GM18867 (cell line): Measurements from ENCODE around the gene RTN3.
"Not testable (repeated sequence)": the region's sequence is repeated elsewhere in the genome, so short reads cannot be mapped to it uniquely, and the experiment has no call there.

Source experiments
- ATAC-seq: cut with Tn5 transposase; IDR thresholded peaks from one replicate; pipeline ENCODE4 v1.9.1; 2021; ENCODE audit warnings: mild to moderate bottlenecking, moderate library complexity; ENCODE audit not compliant: unreplicated experiment

RTN3 gene

GRCh38 chr11:63767565-63768236 is 86.4 kb downstream of the RTN3 start:
- ATAC-seq: no peak

GRCh38 chr11:63768237-63769041 is 87.1 kb downstream of the RTN3 start, which contains the start of gene ZFTA:
ZFTA (minus strand) TSS chr11:63768775; CDS start chr11:63768622, 153 bp downstream.
- ATAC-seq: peak; percentile 52

- ATAC-seq: peak; percentile 39
Measured at GRCh38 chr11:63769042-63769713, 87.9 kb downstream of the RTN3 start.

DNA sequence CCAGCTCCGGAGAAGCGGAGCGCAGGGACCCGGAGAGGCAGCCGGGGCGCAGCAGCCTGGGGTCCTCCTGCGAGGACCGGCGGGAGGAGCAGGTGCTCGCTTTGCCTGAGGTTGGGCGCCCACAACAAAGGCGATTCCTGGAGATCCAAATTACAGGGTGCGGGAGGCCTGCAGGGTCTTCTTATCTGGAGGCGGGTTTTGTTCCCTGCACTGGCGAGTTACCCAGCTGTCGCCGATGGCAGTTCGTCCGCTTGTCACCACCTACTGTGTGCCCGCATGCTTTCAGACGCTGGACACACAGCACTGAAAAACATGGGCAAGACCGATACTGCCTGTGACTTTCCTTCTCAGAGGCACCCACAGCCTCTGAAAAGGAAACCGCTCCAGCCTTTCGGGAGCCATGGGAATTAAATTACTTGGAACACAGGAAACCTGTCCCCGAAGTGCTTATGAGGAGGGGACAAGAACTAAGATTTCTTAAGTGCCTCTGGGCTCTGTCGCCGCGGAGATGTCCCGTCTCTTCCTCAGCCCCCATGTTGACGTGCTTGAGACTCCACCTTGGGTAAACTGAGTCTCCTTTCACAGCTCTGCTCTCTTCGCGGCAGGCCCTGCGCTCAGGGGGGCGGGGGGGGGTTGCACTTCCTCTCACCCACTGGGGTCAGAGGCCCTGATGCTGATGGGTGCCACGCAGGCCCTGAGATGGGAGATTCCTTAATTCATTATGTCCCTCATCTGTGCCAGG is 88.6 kb downstream of the RTN3 start:
- no peak for ATAC-seq

- no peak for ATAC-seq
Measured at GRCh38 chr11:63770763-63771162, 89.5 kb downstream of the RTN3 start.

- not testable (repeated sequence) for ATAC-seq
Measured at GRCh38 chr11:63771741-63772318, 90.5 kb downstream of the RTN3 start.

DNA sequence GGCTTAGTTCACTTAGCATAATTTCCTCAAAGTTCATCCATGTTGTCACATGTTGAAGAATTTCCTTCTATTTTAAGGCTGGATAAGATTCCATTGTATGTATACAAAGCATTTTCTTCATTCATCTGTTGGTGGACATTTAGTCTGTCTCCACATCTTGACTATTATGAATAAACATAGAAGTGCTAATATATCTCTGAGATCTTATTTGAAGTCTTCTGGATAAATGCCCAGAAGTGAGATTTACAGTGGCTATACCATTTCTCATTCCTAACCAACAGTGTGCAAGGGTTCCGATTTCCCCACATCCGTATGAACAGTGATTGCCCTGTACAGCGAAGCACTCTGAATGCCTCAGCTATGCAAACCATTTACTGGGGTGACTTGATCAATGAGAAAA is 93.9 kb downstream of the RTN3 start:
- no peak for ATAC-seq

- ATAC-seq: no peak
Measured at GRCh38 chr11:63779039-63779438, 97.7 kb downstream of the RTN3 start.

DNA sequence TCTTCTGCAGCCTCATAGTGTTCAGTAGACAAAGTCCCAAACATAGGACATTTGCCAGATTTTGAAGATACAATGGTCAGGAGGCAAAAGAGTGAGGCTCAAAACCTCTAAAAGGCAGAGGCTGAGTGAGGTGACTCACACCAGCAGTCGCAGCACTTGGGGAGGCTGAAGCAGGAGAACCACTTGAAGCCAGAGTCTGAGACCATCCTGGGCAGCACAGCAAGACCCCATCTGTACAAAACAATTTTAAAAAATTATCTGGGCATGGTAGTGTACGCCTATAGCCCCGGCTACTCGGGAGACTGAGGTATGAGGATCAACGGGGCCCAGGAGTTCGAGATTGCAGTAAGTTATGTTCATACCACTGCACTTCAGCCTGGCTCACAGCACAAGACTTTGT is 101.4 kb downstream of the RTN3 start:
- no peak for ATAC-seq

DNA sequence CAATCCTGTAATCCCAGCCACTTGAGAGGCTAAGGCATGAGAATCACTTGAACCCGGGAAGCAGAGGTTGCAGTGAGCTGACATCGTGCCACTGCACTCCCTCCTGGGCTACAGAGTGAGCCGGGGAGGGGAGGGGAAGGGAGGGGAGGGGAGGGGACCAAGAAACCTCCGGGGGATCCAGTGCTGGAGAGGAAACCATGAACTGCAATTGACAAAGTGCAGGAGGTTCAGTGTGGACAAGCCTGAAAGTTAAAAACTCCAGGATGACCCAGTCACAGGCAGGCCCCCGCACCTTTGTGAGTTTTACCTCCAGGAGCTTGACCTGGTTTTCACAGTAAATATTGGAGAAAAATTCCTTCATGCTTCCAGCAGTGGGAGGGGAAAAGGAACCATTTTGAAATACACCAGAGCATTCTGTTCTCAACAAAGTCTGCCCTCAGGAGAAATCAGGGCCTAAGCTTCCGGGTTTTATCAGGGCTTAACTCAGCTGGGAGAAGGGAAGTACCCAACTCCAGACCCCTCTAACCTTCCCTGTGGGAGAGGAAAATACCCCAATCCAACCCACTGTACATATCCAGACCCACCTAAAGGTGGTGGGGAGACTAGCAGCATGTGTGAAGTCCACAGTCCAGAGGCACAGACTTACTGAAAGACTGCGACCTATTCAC is 102.8 kb downstream of the RTN3 start:
- ATAC-seq: no peak

DNA sequence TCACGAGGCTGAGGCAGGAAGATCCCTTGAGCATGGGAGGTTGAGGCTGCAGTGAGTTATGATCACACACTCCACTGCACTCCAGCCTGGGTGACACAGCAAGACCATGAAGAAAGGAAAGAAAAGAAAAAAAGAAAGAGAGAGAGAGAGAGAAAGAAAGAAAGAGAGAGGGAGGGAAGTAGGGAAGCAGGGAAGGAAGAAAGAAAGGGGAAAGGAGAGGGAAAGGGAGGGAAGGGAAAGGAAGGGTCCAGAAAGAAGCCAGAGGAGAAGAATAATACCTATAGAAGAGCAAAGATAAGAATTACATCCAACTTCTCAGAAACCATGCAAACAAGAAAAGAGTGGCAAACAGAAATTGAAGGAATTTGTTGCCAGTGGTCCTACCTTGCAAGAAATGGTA is 104.5 kb downstream of the RTN3 start:
- no peak for ATAC-seq

DNA sequence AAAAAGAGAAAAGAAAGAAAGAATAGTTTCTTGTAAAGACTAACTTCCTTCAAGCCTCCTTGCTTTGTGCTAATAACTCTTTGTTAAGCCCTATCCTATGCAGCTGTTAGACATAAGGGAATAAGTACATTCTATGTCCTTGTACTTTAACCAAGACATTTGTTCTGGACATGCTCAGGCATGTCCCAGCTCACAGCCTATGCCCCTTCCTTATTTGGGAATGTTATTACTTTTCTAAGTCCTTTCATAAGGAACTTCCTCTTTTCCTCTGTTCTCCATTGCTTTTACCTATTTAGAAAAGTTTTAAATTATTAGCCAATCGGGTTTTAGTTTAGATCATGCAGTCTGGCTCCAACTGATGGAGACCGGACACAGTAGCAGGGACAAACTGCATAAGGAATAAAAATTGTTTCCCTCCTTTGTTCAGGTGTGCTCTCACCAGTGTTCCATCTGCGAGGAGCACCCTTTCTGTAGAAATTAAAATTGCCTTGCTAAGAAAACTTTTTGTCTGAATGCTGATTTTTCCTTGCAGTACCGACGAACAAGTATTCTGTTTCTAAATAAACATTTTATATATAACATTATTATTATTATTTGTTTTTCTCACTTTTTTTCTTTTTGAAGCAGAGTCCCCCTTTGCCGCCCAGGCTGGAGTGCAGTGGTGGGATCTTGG is 110.3 kb downstream of the RTN3 start:
- no peak for ATAC-seq

DNA sequence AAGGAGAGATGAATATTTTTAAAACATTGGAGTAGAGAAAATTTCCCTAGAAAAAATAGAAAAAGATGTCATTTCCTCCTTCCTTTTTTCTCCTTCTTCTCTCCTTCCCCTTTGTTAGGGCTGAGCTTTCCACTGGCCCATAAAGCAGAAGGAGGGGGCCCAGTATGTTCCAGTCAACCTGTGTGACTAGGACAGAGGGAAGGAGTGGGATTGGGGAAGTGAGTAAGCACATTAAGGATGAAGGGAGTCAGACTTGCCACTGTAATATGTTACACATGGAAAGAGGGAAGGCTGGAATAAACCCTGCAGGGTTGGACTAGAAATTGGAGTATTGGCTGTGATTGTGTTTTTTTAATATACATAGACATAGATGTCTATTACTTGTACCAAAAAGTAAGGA is 111.9 kb downstream of the RTN3 start:
- ATAC-seq: no peak

DNA sequence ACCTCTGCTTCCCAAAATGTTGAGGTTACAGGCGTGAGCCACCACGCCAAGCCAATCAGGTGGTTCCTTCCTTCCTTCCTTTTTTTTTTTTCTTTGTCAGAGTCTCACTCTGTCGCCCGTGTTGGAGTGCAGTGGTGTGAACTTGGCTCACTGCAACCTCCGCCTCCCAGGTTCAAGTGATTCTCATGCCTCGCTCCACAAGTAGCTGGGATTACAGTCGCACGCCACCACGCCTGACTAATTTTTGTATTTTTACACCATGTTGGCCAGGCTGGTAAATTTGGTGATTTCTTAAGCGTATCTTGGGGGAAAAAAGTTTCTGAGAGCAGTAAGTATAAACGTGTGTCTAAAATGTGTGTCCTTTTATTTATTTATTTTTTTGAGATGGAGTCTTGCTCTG is 113.8 kb downstream of the RTN3 start:
- no peak for ATAC-seq

DNA sequence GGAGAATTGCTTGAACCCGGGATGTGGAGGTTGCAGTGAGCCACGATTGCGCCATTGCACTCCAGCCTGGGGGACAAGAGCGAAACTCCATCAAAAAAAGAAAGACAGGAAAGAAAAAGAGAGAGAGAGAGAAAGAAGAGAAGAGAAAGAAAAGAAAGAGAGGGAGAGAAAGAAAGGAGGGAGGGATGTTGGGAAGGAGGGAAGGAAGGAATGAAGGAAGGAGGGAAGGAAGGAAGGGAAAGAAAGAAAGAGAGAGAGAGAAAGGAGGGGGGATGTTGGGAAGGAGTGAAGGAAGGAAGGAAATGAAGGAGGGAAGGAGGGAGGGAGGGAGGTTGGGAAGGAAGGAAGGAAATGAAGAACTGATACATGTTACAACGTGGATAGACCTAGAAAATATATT is 119.6 kb downstream of the RTN3 start:
- no peak for ATAC-seq

- ATAC-seq: no peak
Measured at GRCh38 chr11:63802637-63803414, 121.5 kb downstream of the RTN3 start.

DNA sequence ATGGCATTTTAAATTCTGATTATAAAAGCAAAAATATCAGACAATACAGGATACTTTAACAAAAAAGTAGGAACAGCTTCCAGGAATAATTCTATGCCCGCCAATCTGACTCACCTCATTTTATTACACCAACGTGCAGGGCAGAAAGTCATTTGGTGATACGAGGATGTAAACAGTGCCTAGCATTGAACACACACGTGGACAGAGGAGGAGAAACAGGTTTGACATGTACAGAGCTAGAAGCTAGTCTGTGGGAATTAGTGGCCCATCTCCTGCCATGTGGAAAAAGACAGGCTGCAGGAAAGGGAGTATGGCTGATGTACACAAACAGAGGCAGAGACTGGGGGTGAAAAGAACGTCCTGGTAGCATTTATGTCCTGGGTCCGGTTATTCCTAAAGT is 123.0 kb downstream of the RTN3 start:
- no peak for ATAC-seq

DNA sequence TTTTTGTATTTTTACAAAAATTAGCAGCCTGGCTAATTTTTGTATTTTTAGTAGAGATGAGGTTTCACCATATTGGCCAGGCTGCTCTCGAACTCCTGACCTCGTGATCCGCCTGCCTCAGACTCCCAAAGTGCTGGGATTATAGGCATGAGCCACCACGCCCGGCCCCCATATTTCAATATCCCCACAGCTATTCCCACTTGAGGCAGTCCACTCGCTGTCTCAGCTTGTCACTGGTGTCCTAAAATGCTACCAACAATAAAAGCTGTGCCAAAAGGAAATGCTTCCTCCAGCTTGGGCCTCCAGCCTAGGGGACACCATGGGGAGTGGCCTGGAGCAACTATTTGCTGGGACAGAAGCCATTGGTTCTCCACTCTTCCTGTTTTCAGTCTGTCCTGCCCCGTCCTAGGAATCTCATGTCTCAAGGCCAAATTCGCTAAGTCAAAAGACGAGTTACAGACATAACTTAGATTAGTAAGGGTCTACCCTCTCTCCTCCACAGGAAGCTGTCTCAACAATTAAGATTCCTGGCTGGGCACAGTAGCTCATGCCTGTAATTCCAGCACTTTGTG is 124.6 kb downstream of the RTN3 start:
- ATAC-seq: no peak
